ENCODE results near the gene SDCBP2.

DNA sequence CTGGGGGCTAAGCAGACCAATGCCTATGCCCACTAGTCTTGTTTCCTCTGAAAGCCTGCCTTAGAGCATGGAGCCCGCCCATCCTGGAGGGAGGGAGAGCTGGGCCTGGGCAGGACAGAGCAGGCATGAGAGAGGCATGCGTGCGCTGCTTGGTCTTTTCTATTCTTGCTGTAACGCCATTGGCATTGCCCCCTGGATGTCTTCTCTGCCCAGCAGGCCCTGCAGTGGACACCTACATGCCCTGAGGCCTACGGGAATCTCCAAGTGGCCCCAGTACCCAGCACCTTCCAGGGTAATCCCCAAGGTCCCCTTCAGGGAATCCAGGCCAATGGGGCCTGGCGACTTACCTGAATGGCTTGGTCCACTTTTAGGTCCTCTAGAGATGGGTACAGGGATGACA is 8.9 kb downstream of the SDCBP2 start:
- TF ChIP-seq, protein P1, sequence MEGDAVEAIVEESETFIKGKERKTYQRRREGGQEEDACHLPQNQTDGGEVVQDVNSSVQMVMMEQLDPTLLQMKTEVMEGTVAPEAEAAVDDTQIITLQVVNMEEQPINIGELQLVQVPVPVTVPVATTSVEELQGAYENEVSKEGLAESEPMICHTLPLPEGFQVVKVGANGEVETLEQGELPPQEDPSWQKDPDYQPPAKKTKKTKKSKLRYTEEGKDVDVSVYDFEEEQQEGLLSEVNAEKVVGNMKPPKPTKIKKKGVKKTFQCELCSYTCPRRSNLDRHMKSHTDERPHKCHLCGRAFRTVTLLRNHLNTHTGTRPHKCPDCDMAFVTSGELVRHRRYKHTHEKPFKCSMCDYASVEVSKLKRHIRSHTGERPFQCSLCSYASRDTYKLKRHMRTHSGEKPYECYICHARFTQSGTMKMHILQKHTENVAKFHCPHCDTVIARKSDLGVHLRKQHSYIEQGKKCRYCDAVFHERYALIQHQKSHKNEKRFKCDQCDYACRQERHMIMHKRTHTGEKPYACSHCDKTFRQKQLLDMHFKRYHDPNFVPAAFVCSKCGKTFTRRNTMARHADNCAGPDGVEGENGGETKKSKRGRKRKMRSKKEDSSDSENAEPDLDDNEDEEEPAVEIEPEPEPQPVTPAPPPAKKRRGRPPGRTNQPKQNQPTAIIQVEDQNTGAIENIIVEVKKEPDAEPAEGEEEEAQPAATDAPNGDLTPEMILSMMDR (IDR thresholded peaks at IDR 0.05): no peak
- TF ChIP-seq, protein P2, sequence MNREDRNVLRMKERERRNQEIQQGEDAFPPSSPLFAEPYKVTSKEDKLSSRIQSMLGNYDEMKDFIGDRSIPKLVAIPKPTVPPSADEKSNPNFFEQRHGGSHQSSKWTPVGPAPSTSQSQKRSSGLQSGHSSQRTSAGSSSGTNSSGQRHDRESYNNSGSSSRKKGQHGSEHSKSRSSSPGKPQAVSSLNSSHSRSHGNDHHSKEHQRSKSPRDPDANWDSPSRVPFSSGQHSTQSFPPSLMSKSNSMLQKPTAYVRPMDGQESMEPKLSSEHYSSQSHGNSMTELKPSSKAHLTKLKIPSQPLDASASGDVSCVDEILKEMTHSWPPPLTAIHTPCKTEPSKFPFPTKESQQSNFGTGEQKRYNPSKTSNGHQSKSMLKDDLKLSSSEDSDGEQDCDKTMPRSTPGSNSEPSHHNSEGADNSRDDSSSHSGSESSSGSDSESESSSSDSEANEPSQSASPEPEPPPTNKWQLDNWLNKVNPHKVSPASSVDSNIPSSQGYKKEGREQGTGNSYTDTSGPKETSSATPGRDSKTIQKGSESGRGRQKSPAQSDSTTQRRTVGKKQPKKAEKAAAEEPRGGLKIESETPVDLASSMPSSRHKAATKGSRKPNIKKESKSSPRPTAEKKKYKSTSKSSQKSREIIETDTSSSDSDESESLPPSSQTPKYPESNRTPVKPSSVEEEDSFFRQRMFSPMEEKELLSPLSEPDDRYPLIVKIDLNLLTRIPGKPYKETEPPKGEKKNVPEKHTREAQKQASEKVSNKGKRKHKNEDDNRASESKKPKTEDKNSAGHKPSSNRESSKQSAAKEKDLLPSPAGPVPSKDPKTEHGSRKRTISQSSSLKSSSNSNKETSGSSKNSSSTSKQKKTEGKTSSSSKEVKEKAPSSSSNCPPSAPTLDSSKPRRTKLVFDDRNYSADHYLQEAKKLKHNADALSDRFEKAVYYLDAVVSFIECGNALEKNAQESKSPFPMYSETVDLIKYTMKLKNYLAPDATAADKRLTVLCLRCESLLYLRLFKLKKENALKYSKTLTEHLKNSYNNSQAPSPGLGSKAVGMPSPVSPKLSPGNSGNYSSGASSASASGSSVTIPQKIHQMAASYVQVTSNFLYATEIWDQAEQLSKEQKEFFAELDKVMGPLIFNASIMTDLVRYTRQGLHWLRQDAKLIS (CRISPR knock-in tag; IDR thresholded peaks at IDR 0.05; ENCODE audit: borderline replicate concordance): no peak
